HG02759 (cell line): ENCODE results near the gene SESN1.

Source experiments
- ATAC-seq: cut with Tn5 transposase; IDR thresholded peaks from one replicate; pipeline ENCODE4 v1.9.1; 2021; ENCODE audit warnings: mild to moderate bottlenecking, moderate library complexity; ENCODE audit not compliant: unreplicated experiment

Gene SESN1

GRCh38 chr6:108966251-108966650 is 128.4 kb downstream of the SESN1 start:
- ATAC-seq, result no peak

GRCh38 chr6:108961985-108962384 is 132.7 kb downstream of the SESN1 start:
- no peak for ATAC-seq

DNA sequence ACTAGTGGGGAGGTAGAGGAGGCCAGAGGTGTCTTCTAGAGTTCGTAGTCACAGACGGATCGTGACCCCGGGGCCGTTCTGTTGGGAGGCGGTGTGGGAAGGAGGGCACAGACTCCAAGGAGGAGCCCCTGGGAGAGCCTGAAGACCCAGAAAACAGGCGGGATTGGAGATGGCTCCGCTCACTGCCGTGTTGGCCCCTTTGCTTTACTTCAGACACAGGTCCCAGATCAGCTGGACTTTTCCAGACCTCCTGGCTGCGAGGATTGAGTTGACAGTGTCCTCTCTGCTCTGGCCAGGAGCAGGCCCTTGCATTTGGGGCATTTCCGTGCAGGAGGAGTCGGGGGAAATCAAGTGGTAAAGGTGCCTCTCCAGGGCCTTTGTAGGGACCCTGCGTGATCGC is 133.6 kb downstream of the SESN1 start:
- no peak for ATAC-seq

DNA sequence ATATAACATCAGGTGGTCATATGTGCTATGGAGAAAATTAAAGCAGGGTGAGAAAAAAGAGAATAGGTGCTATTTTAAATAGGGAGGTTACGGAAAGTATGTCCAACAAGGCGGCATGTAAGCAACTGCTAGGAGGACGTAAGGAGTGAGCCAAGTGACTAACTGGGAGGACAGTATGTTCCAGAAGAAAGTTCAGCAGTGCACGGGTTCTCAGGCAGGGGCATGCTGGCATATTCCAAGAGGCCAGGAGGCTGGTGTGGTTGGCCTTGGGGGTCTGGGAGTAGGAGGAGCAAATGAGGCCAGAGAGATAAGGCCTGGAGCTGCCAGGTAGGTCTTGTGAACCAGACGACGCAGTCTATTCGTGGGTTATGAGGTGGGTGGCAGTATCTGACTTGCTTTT is 134.0 kb downstream of the SESN1 start:
- no peak for ATAC-seq

GRCh38 chr6:108959972-108960582 is 134.6 kb downstream of the SESN1 start:
- no peak for ATAC-seq

- no peak for ATAC-seq
These were observed 135.5 kb downstream of the SESN1 start for GRCh38 chr6:108958900-108959770.

DNA sequence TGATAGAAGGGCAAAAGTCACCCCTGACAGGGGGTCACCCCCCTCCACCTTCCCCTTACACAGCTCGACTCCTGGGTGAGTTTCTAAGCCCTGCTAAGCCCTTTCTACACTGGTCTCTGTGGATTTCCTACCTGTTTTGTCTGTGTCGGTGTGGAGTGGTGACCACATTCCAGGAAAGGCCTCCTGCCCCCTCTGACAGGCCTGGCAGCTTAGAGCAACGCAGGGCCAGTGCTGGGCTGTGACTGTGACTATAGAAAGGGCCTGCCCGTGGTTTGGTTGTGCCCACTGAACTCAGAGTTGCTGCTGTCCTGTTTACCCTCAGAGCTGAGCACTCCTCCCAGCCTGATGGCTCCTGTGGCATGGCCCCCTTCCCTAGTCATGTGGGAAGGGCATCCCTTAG is 137.4 kb downstream of the SESN1 start:
- no peak for ATAC-seq

DNA sequence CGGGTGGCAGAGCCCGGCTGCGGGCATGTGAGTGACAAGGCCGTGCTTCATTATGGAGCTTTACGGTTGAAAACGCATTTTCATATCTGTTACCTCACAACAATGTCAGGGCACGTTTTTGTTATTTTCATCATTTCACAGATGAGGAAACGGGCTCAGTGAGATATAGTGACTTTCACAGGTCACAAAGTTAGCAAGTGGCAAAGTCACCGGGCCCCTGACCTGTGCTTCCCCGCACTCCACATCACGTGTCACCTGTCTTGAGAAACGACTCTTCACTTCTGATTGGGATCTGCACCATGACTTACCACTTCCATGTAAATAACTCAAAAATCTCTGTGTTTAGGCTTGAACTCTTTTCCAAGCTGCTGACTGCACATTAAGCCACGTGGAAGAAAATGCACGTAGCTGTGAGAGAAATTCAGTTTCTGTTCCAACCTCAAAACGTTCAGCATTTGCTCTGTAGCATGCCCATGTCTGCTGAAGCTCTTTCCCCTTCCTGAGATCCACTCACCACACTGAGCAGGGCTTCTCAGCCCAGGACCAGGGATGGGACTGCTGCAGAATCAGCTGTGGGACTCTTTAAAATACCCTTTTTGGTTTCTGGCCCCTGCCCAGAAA is 139.2 kb downstream of the SESN1 start:
- no peak for ATAC-seq

DNA sequence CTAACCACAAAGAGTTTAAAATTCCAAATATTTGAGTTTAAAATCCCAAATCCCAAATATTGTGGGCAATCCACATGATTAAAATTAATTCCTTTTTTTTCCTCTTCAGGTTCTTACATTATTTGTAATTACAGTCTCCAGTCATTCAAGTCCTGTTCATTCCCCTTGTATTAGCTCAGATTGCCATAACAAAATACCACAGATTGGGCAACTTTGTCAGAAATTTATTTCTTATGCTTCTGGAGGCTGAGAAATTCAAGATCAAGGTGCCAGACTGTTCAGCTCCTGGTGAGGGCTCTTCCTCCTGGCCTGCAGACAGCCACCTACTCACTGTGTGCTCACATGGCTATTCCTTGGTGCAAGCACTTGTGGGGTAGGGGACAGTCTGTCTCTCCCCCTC is 141.0 kb downstream of the SESN1 start:
- no peak for ATAC-seq

GRCh38 chr6:108952776-108953486 is 141.7 kb downstream of the SESN1 start:
- ATAC-seq, result no peak

DNA sequence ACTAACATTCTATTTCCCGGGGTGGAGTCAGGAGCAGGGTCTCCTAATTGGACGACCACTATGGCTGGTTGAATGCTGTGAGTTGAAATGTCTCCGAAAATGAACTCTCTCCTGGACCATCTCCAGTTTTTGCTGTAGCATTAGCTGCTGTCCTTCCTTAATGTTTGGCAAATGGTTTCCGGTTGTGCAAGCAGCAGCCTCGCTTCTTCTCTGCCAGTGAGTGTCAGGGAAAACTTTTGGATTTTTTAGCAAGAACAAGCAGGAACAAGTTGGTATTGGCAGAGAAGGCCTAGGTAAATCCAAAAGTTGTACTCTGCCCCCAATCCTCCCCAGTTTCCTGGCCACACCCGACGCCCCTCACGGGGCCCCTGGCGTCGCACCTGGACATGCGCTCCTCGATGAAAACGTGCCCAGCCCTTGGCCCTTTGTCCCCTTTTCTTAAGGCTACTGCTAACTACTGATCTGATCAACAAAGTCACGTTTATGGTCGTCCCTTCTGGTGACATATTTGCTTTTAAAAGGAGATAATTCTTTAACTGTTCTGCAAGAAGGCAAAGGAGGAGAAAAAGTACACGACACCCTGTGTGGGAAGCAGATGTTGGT is 143.2 kb downstream of the SESN1 start:
- no peak for ATAC-seq

GRCh38 chr6:108948181-108948661 is 146.4 kb downstream of the SESN1 start:
- ATAC-seq, result no peak

DNA sequence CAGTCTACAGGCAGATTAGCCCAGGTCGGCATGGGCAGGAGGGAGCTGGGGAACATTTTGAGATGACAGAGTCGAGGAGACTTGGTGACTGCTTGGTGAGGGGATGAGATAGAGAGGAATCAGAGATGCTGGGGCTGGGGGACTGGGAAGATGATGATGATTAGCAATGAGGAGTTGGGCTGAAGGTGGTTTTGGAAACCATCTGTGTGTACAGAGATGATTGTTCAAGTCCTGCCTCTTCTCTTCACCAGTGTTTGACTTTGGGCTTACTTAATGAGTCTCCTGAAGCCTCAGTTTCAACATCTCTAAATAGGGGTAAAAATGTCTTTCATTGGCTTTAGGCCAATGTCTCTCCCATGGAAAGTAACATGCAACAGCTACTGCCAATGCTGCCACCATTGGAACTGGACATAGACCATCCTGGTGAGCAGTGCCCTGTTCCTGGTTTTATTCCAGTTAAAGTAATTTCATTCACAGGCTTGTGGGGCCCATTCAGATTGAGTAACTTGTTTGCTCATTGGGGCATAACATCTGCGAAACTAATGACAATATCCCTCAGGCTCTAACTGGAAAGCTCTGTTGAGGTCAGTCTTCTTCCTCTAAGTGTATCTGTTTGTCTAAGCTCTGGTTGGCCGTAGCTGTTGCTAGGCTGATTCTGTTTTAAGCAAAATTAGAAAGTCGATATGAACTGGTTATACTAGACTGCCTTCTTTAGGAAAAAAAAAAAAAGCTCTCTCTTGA is 147.4 kb downstream of the SESN1 start:
- ATAC-seq, result no peak

- ATAC-seq, result no peak
These were observed 148.0 kb downstream of the SESN1 start for GRCh38 chr6:108946695-108947094.

DNA sequence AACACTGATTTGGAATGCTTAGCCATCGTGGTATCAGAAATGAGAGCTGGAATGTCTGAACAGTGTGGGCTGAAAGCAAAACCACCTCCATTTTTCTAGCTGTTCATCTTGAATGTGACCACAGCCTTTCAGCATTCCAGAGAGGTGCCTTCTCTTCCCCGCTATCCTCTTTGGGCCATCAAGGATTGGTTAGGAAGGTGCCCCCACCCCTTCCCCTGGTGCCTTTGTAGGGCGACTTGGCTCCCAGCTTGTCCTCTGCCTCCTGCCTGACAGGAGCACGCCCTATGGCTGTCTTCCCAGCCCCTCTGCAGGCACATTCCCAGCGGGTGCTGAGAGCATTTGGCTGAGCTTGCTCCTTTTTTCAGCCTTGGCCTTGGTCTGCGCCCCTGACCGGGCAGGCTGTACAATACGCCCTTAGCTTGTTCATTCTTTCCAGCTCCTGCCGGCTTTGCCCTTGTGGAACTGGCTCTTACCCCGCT is 148.9 kb downstream of the SESN1 start:
- no peak for ATAC-seq

GRCh38 chr6:108944707-108945680 is 149.7 kb downstream of the SESN1 start:
- ATAC-seq, result no peak

- no peak for ATAC-seq
These were observed 150.6 kb downstream of the SESN1 start for GRCh38 chr6:108944071-108944470.

GRCh38 chr6:108942556-108943492 is 151.8 kb downstream of the SESN1 start:
- no peak for ATAC-seq
